ENCODE measurements around the gene USP27X.

- TF ChIP-seq, protein P1, sequence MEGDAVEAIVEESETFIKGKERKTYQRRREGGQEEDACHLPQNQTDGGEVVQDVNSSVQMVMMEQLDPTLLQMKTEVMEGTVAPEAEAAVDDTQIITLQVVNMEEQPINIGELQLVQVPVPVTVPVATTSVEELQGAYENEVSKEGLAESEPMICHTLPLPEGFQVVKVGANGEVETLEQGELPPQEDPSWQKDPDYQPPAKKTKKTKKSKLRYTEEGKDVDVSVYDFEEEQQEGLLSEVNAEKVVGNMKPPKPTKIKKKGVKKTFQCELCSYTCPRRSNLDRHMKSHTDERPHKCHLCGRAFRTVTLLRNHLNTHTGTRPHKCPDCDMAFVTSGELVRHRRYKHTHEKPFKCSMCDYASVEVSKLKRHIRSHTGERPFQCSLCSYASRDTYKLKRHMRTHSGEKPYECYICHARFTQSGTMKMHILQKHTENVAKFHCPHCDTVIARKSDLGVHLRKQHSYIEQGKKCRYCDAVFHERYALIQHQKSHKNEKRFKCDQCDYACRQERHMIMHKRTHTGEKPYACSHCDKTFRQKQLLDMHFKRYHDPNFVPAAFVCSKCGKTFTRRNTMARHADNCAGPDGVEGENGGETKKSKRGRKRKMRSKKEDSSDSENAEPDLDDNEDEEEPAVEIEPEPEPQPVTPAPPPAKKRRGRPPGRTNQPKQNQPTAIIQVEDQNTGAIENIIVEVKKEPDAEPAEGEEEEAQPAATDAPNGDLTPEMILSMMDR (IDR thresholded peaks at IDR 0.05) = no peak
- TF ChIP-seq POLR2A (IDR thresholded peaks at IDR 0.05) (no peak), POLR2AphosphoS5 (IDR thresholded peaks at IDR 0.05) (no peak), EP300 (IDR thresholded peaks at IDR 0.05) (no peak)
Observed at GRCh38 chrX:49912861-49913260, 33.6 kb downstream of the USP27X start.
